ENCODE data around the gene BFSP1.

BFSP1 gene

GRCh38 chr20:17491488-17491887 is 39.7 kb downstream of the BFSP1 start (continued):
- TF ChIP-seq SNAI2 (CRISPR knock-in tag; IDR thresholded peaks at IDR 0.05) (no peak), OSR1 (CRISPR knock-in tag; IDR thresholded peaks at IDR 0.05) (no peak), ZFP3 (CRISPR knock-in tag; IDR thresholded peaks at IDR 0.05) (no peak), ZFP30 (CRISPR knock-in tag; IDR thresholded peaks at IDR 0.05) (no peak)

- no peak for TF ChIP-seq ESRRG (CRISPR knock-in tag; IDR thresholded peaks at IDR 0.05)
- TF ChIP-seq BACH2 (CRISPR knock-in tag; IDR thresholded peaks at IDR 0.05; ENCODE audit: borderline replicate concordance) = no peak
- no peak for TF ChIP-seq ZNF8 (CRISPR knock-in tag; IDR thresholded peaks at IDR 0.05)
- no peak for TF ChIP-seq ZC3H10 (CRISPR knock-in tag; IDR thresholded peaks at IDR 0.05)
- TF ChIP-seq CSDC2 (CRISPR knock-in tag; IDR thresholded peaks at IDR 0.05) = no peak
- no peak for TF ChIP-seq TOX (CRISPR knock-in tag; IDR thresholded peaks at IDR 0.05; ENCODE audit: borderline replicate concordance)
- no peak for TF ChIP-seq PATZ1 (CRISPR knock-in tag; IDR thresholded peaks at IDR 0.05; ENCODE audit: borderline replicate concordance)
- no peak for TF ChIP-seq ZFP30 (CRISPR knock-in tag; IDR thresholded peaks at IDR 0.05)
- TF ChIP-seq TCF4 (CRISPR knock-in tag; IDR thresholded peaks at IDR 0.05; ENCODE audit: borderline replicate concordance) = no peak
- no peak for TF ChIP-seq OSR1 (CRISPR knock-in tag; IDR thresholded peaks at IDR 0.05)
- no peak for TF ChIP-seq ZFP3 (CRISPR knock-in tag; IDR thresholded peaks at IDR 0.05)
- no peak for TF ChIP-seq GLIS3 (CRISPR knock-in tag; IDR thresholded peaks at IDR 0.05)
- no peak for TF ChIP-seq ISL1 (CRISPR knock-in tag; IDR thresholded peaks at IDR 0.05)
- TF ChIP-seq SNAI2 (CRISPR knock-in tag; IDR thresholded peaks at IDR 0.05) = no peak
- no peak; the same call in 2 of the 3 replicates for ATAC-seq
Observed at GRCh38 chr20:17491041-17491440, 40.1 kb downstream of the BFSP1 start.

GRCh38 chr20:17490501-17490900 is 40.7 kb downstream of the BFSP1 start:
- TF ChIP-seq TCF4 (CRISPR knock-in tag; IDR thresholded peaks at IDR 0.05; ENCODE audit: borderline replicate concordance) (no peak), TOX (CRISPR knock-in tag; IDR thresholded peaks at IDR 0.05; ENCODE audit: borderline replicate concordance) (no peak), CSRNP3 (CRISPR knock-in tag; IDR thresholded peaks at IDR 0.05) (no peak), GLIS3 (CRISPR knock-in tag; IDR thresholded peaks at IDR 0.05) (no peak), ZNF565 (CRISPR knock-in tag; conservative IDR thresholded peaks at IDR 0.05; ENCODE audit: low read depth) (no peak), TSHZ2 (CRISPR knock-in tag; IDR thresholded peaks at IDR 0.05) (no peak)

GRCh38 chr20:17488916-17489600 is 42.1 kb downstream of the BFSP1 start:
- no peak for ATAC-seq
- TF ChIP-seq ZNF565 (CRISPR knock-in tag; conservative IDR thresholded peaks at IDR 0.05; ENCODE audit: low read depth) (no peak), ZFP30 (CRISPR knock-in tag; IDR thresholded peaks at IDR 0.05) (no peak), RARB (CRISPR knock-in tag; IDR thresholded peaks at IDR 0.05) (no peak), TOX (CRISPR knock-in tag; IDR thresholded peaks at IDR 0.05; ENCODE audit: borderline replicate concordance) (no peak), PPARA (CRISPR knock-in tag; IDR thresholded peaks at IDR 0.05; ENCODE audit: borderline replicate concordance) (no peak), TSHZ2 (CRISPR knock-in tag; IDR thresholded peaks at IDR 0.05) (no peak), CREB5 (CRISPR knock-in tag; IDR thresholded peaks at IDR 0.05; ENCODE audit: low read depth) (no peak), ZC3H10 (CRISPR knock-in tag; IDR thresholded peaks at IDR 0.05) (no peak), PATZ1 (CRISPR knock-in tag; IDR thresholded peaks at IDR 0.05; ENCODE audit: borderline replicate concordance) (no peak), SNAI2 (CRISPR knock-in tag; IDR thresholded peaks at IDR 0.05) (no peak), POU6F1 (CRISPR knock-in tag; IDR thresholded peaks at IDR 0.05; ENCODE audit: borderline replicate concordance, low read depth) (no peak)

More at GRCh38 chr20:17490501-17490900, 40.7 kb downstream of the BFSP1 start:
- ATAC-seq = no peak

All from SK-N-SH treated with all-trans-retinoic acid at 6 μM for 48 hours (cell line).